K562 (cell line): ENCODE data around the gene MAP3K6. TPM values are rescaled to one million over a fixed set of nuclear protein-coding genes. Genes with fewer than 3 reads are reported as not detected.
A peak's percentile ranks its signal among the peaks of the same experiment; 100 is the strongest.

ENCODE experiments used
- BCOR ChIP-seq: fragments of 450-650 bp; IDR thresholded peaks from 2 replicates; pipeline ENCODE4 v1.6.1; 2016
- E2F3 ChIP-seq: fragments of 250-450 bp; sonication (Bioruptor Pico); IDR thresholded peaks from 2 replicates; pipeline ENCODE4 v1.4.0; 2020; ENCODE audit warnings: mild to moderate bottlenecking
- EP400 ChIP-seq: fragments of 450-650 bp; IDR thresholded peaks from 2 replicates; pipeline ENCODE4 v1.6.1; 2017; ENCODE audit warnings: antibody characterized with exemption, mild to moderate bottlenecking, moderate library complexity
- NR2C2 ChIP-seq, 2 experiments: fragments of 200-800 bp in 1 of 2; sonication (Bioruptor generic) in 1 of 2; sonication (generic) in 1 of 2; formaldehyde crosslinking in 1 of 2; IDR thresholded peaks; 2 replicates each; pipeline versions ENCODE4 v1.6.1 to v1.8.0; 2016 to 2022; ENCODE audit warnings: mild to moderate bottlenecking in 1 of 2, missing compliant biosample characterization in 1 of 2, missing genetic modification characterization in 1 of 2, missing genetic modification reagents in 1 of 2
- PRDM10 ChIP-seq: fragments of 450-650 bp; IDR thresholded peaks from 2 replicates; pipeline ENCODE4 v1.6.1; 2018; ENCODE audit not compliant: partially characterized antibody
- SNIP1 ChIP-seq: fragments of 450-650 bp; IDR thresholded peaks from 2 replicates; pipeline ENCODE4 v1.7.1; 2017; ENCODE audit warnings: low read depth, mild to moderate bottlenecking
- TEAD4 ChIP-seq, 2 experiments: sonication (generic) in 1 of 2; formaldehyde crosslinking in 1 of 2; IDR thresholded peaks; 2 replicates each; pipeline versions ENCODE4 v1.6.1 to v1.8.0; 2012 to 2022; ENCODE audit warnings: borderline replicate concordance in 1 of 2, inconsistent platforms in 1 of 2, low read length in 1 of 2, mild to moderate bottlenecking in 1 of 2, missing genetic modification reagents in 1 of 2
- ZBTB49 ChIP-seq: sonication (generic); formaldehyde crosslinking; IDR thresholded peaks from 2 replicates; pipeline ENCODE4 v1.8.0; 2022; ENCODE audit warnings: missing genetic modification reagents, mild to moderate bottlenecking, borderline replicate concordance
- ZNF12 ChIP-seq: sonication (generic); formaldehyde crosslinking; IDR thresholded peaks from 2 replicates; pipeline ENCODE4 v1.4.0; 2020; ENCODE audit warnings: mild to moderate bottlenecking, missing genetic modification reagents
- ZNF146 ChIP-seq: IDR thresholded peaks from one replicate; pipeline ENCODE4 v1.6.1; 2018; ENCODE audit warnings: missing compliant biosample characterization; ENCODE audit not compliant: unreplicated experiment
- ZNF282 ChIP-seq: sonication (generic); formaldehyde crosslinking; IDR thresholded peaks from 2 replicates; pipeline ENCODE4 v1.8.1; 2023; ENCODE audit warnings: missing genetic modification reagents
- polyA plus RNA-seq, 8 experiments: library from polyadenylated mRNA; depleted of rRNA in 4 of 8; stranded (reverse) in 5 of 8; unstranded in 3 of 8; fragments of >200 nt; fragmentation: Nextera tagmentation in 2 of 8; fragmentation: Illumina TruSeq in 1 of 8; extraction: Ambion mirVana in 2 of 8; extraction: Trizol in 1 of 8; gene quantifications; 2 replicates each; pipeline versions ENCODE4 v1.2.1 to v1.2.3, GENCODE V29; 2011 to 2014; ENCODE audit warnings: inconsistent platforms in 1 of 8, missing spikeins in 1 of 8
- total RNA-seq, 7 experiments: library from RNA; depleted of rRNA in 6 of 7; stranded (reverse); fragments of >200 nt in 6 of 7; fragmentation: Illumina TruSeq in 2 of 7; extraction: Trizol in 2 of 7; gene quantifications; 2 replicates each; pipeline versions ENCODE4 v1.2.1 to v1.2.3, GENCODE V29; 2011 to 2021; ENCODE audit warnings: low replicate concordance in 1 of 7
- TF ChIP-seq, protein P1 (sequence below): sonication (generic); formaldehyde crosslinking; IDR thresholded peaks from 2 replicates; pipeline ENCODE4 v1.8.0; 2022; ENCODE audit warnings: mild to moderate bottlenecking, missing genetic modification reagents
- TF ChIP-seq, protein P2 (sequence below): IDR thresholded peaks from 2 replicates; pipeline ENCODE4 v1.6.1; 2012; ENCODE audit warnings: low read depth, low read length, improper control_type of control experiment, borderline replicate concordance

Gene MAP3K6
- total and polyA plus RNA-seq, 9 of the 15 experiments (the other 6 are each of a cell fraction or from before 2014, with no cell fraction given): 0.99 to 21.9 (median 7.0) TPM

DNA sequence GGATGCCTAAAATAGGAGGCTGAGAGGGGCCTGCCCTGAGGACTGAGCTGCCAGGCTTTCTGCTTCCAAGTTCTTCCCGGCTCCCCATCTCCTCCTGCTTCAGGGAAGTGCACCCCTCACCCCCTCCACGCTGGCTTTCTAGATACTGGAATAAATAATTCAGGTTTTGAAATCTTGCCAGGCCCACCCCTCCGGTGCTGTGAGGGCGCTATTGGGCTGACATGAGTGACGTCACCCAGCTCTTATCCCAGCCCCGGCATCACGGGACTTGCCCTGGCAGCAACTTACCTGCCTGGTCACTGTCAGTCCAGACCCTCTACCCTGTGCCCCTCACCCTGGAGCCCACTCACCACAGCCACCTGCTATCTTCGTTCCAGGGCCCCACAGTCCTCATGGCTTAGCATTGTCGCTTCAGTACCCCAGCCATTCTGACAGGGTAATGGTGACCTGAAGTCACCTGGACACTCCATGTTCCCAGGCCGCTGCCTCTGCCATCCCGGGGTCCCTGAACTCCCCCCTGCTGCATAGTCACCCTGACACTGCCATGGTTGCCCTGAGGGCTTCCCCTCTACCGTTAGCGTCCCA, 24.8 kb upstream of the MAP3K6 start (continued):
- TF ChIP-seq, protein P1, sequence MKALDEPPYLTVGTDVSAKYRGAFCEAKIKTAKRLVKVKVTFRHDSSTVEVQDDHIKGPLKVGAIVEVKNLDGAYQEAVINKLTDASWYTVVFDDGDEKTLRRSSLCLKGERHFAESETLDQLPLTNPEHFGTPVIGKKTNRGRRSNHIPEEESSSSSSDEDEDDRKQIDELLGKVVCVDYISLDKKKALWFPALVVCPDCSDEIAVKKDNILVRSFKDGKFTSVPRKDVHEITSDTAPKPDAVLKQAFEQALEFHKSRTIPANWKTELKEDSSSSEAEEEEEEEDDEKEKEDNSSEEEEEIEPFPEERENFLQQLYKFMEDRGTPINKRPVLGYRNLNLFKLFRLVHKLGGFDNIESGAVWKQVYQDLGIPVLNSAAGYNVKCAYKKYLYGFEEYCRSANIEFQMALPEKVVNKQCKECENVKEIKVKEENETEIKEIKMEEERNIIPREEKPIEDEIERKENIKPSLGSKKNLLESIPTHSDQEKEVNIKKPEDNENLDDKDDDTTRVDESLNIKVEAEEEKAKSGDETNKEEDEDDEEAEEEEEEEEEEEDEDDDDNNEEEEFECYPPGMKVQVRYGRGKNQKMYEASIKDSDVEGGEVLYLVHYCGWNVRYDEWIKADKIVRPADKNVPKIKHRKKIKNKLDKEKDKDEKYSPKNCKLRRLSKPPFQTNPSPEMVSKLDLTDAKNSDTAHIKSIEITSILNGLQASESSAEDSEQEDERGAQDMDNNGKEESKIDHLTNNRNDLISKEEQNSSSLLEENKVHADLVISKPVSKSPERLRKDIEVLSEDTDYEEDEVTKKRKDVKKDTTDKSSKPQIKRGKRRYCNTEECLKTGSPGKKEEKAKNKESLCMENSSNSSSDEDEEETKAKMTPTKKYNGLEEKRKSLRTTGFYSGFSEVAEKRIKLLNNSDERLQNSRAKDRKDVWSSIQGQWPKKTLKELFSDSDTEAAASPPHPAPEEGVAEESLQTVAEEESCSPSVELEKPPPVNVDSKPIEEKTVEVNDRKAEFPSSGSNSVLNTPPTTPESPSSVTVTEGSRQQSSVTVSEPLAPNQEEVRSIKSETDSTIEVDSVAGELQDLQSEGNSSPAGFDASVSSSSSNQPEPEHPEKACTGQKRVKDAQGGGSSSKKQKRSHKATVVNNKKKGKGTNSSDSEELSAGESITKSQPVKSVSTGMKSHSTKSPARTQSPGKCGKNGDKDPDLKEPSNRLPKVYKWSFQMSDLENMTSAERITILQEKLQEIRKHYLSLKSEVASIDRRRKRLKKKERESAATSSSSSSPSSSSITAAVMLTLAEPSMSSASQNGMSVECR (CRISPR knock-in tag): peak; percentile 54; the same call in 1 of the 2 replicates
- TF ChIP-seq PRDM10 (no peak), TEAD4 (IDR thresholded peaks at IDR 0.05; ENCODE audit: low read length) (no peak), TEAD4 (CRISPR knock-in tag; IDR thresholded peaks at IDR 0.05; ENCODE audit: borderline replicate concordance) (0 out of 2 replicates have a peak, but pooled peaks have one; percentile 43), ZNF146 (CRISPR knock-in tag) (no peak), E2F3 (CRISPR knock-in tag) (0 out of 2 replicates have a peak, but pooled peaks have one; percentile 15), BCOR (no peak), ZNF282 (CRISPR knock-in tag) (no peak), ZNF12 (CRISPR knock-in tag) (no peak), SNIP1 (no peak), ZBTB49 (CRISPR knock-in tag) (no peak), EP400 (no peak), NR2C2 (CRISPR knock-in tag; IDR thresholded peaks at IDR 0.05) (no peak), NR2C2 (tag; IDR thresholded peaks at IDR 0.05) (no peak)
- TF ChIP-seq, protein P2, sequence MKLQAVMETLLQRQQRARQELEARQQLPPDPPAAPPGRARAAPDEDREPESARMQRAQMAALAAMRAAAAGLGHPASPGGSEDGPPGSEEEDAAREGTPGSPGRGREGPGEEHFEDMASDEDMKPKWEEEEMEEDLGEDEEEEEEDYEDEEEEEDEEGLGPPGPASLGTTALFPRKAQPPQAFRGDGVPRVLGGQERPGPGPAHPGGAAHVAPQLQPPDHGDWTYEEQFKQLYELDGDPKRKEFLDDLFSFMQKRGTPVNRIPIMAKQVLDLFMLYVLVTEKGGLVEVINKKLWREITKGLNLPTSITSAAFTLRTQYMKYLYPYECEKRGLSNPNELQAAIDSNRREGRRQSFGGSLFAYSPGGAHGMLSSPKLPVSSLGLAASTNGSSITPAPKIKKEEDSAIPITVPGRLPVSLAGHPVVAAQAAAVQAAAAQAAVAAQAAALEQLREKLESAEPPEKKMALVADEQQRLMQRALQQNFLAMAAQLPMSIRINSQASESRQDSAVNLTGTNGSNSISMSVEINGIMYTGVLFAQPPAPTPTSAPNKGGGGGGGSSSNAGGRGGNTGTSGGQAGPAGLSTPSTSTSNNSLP: no peak
